Activated naive CD4-positive, alpha-beta T cell treated with anti-CD3 and anti-CD28 coated beads, Interleukin-2, amount 50 U/mL, for 24 hours (primary cell): ENCODE measurements around the gene DISP2.

Experiments used
- H3K27ac Mint-ChIP-seq: one replicate; pipeline ENCODE4 v1.8.0; 2021; ENCODE audit warnings: mild to moderate bottlenecking, mixed read lengths
- H3K27me3 Mint-ChIP-seq: one replicate; pipeline ENCODE4 v1.8.0; 2021; ENCODE audit warnings: mixed read lengths
- H3K36me3 Mint-ChIP-seq: one replicate; pipeline ENCODE4 v1.8.0; 2021; ENCODE audit warnings: mixed read lengths
- H3K4me1 Mint-ChIP-seq: one replicate; pipeline ENCODE4 v1.8.0; 2021; ENCODE audit warnings: mixed read lengths
- H3K4me3 Mint-ChIP-seq: one replicate; pipeline ENCODE4 v1.8.0; 2021; ENCODE audit warnings: mild to moderate bottlenecking, mixed read lengths
- H3K9me3 Mint-ChIP-seq: one replicate; pipeline ENCODE4 v1.8.0; 2021; ENCODE audit warnings: mixed read lengths

The DISP2 gene

GRCh38 chr15:40361640-40362039 lies 3.6 kb downstream of the DISP2 start:
- no peak overlapping the region for H3K27ac Mint-ChIP-seq

DNA sequence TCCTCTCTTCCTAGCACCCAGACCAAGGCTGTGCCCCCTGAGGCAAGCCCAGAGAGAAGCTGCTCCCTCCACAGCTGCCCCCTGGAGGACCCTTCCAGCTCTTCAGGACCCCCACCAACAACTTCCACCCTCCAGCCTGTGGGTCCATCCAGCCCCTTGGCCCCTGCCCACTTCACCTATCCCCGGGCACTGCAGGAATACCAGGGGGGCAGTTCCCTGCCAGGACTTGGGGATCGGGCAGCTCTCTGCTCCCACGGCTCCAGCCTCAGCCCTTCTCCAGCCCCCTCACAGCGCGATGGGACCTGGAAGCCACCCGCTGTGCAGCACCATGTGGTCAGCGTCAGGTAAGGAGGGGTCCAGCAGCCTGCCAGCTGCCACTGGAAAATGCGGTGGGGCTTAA lies 5.6 kb downstream of the DISP2 start:
- Mint-ChIP-seq H3K27me3 (no peaks in the 10 kb centered on the region), H3K36me3 (no peaks in the 10 kb centered on the region), H3K4me1 (peaks cover 31% of the 10 kb centered on the region), H3K9me3 (no peaks in the 10 kb centered on the region), H3K27ac (no peak overlapping the region), H3K4me3 (no peak overlapping the region)

More at GRCh38 chr15:40361640-40362039, 3.6 kb downstream of the DISP2 start:
- H3K36me3 Mint-ChIP-seq: no peaks in the 10 kb centered on the region
- no peak overlapping the region for H3K4me3 Mint-ChIP-seq
- H3K27me3 Mint-ChIP-seq: no peaks in the 10 kb centered on the region
- peaks cover 20% of the 10 kb centered on the region for H3K4me1 Mint-ChIP-seq
- no peaks in the 10 kb centered on the region for H3K9me3 Mint-ChIP-seq

- Mint-ChIP-seq H3K36me3 (no peaks in the 10 kb centered on the region), H3K4me3 (no peak overlapping the region), H3K27ac (no peak overlapping the region), H3K4me1 (peaks cover 29% of the 10 kb centered on the region), H3K9me3 (no peaks in the 10 kb centered on the region), H3K27me3 (no peaks in the 10 kb centered on the region)
These were observed 6.2 kb downstream of the DISP2 start for GRCh38 chr15:40364251-40364650.

DNA sequence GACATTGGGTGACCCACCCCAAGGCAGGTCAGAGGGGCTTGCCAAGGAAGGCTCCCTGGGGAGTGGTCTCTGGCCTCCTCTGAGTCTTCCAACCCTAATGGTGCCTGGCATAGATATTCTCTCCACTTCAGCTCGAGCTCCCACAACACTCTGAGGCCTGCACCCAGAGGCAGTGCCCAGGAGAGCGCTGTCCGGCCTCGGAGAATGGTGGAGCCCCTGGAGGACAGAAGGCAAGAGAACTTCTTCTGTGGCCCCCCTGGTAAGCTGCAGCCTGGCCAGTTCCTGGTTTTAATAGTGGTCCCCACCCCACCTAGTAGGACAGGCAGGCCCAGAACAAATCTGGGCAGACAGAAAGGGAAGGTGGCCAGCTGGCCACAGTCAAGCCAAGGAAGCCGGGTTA lies 7.0 kb downstream of the DISP2 start:
- Mint-ChIP-seq H3K4me3 (no peak overlapping the region), H3K27me3 (no peaks in the 10 kb centered on the region), H3K36me3 (no peaks in the 10 kb centered on the region), H3K27ac (no peak overlapping the region), H3K9me3 (no peaks in the 10 kb centered on the region), H3K4me1 (peaks cover 29% of the 10 kb centered on the region)

GRCh38 chr15:40365624-40366456 lies 7.8 kb downstream of the DISP2 start:
- Mint-ChIP-seq H3K9me3 (no peaks in the 10 kb centered on the region), H3K27ac (no peak overlapping the region), H3K27me3 (no peaks in the 10 kb centered on the region), H3K36me3 (no peaks in the 10 kb centered on the region), H3K4me1 (peaks cover 29% of the 10 kb centered on the region), H3K4me3 (no peak overlapping the region)

DNA sequence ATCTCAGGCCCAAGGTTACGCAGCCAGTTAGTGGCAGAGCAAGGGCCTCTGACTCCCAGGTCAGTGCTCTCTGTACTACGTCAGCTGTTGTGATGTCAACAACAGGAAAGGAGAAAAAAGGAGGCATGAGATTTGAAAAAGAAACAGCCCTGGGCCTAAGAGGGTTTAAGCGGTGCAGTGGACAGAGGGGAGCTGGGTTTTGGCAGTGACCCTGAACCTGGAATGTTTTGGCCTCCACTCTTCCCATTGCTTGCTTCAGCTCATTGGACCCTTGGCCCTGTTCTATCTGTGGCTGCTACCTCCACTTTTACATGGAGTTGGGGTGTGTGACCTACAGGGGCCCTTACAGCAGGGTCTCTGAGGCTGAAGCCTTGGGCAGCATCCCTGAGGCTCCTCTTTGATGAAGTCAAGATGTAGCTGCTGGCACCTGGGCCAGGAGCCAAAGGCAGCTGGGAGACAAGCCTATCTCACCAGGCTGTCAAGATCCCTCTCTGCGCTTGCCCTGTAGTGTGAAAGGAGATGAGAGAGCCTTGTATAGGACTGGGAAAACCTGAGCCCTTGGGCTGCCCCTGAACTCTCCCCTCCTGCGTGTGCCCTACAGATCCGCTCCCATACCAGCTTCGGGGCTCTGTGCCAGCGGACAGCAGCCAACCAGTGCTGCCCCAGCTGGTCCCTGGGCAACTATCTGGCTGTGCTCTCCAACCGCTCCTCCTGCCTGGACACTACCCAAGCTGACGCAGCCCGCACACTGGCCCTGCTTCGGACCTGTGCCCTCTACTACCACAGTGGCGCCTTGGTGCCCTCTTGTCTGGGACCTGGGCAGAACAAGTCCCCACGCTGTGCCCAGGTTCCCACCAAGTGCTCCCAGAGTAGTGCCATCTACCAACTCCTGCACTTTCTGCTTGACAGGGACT lies 8.7 kb downstream of the DISP2 start:
- H3K27ac Mint-ChIP-seq: no peak overlapping the region
- no peaks in the 10 kb centered on the region for H3K9me3 Mint-ChIP-seq
- peaks cover 29% of the 10 kb centered on the region for H3K4me1 Mint-ChIP-seq
- no peaks in the 10 kb centered on the region for H3K36me3 Mint-ChIP-seq
- peak overlapping the region; percentile 86 for H3K4me3 Mint-ChIP-seq
- H3K27me3 Mint-ChIP-seq: no peaks in the 10 kb centered on the region

- Mint-ChIP-seq H3K9me3 (no peaks in the 10 kb centered on the region), H3K27ac (no peak overlapping the region), H3K4me1 (peaks cover 29% of the 10 kb centered on the region), H3K4me3 (peak overlapping the region; percentile 86), H3K27me3 (no peaks in the 10 kb centered on the region), H3K36me3 (no peaks in the 10 kb centered on the region)
These were observed 9.3 kb downstream of the DISP2 start for GRCh38 chr15:40367371-40367685.

- Mint-ChIP-seq H3K4me3 (peak overlapping the region; percentile 86), H3K27me3 (no peaks in the 10 kb centered on the region), H3K27ac (peak overlapping the region; percentile 65), H3K9me3 (no peaks in the 10 kb centered on the region), H3K36me3 (no peaks in the 10 kb centered on the region), H3K4me1 (peaks cover 29% of the 10 kb centered on the region)
These were observed 9.9 kb downstream of the DISP2 start for GRCh38 chr15:40367686-40368611.

- H3K9me3 Mint-ChIP-seq: no peaks in the 10 kb centered on the region
These were observed 10.9 kb downstream of the DISP2 start for GRCh38 chr15:40368719-40369473.

GRCh38 chr15:40369474-40369869 lies 11.5 kb downstream of the DISP2 start:
- Mint-ChIP-seq H3K9me3 (no peaks in the 10 kb centered on the region), H3K27ac (no peak overlapping the region), H3K27me3 (no peaks in the 10 kb centered on the region), H3K36me3 (no peaks in the 10 kb centered on the region), H3K4me3 (peak overlapping the region; percentile 74), H3K4me1 (peaks cover 29% of the 10 kb centered on the region)

More at GRCh38 chr15:40368719-40369473, 10.9 kb downstream of the DISP2 start:
- Mint-ChIP-seq H3K4me1 (peaks cover 29% of the 10 kb centered on the region), H3K27me3 (no peaks in the 10 kb centered on the region), H3K36me3 (no peaks in the 10 kb centered on the region), H3K27ac (no peak overlapping the region), H3K4me3 (peak overlapping the region; percentile 74)

- no peak overlapping the region for H3K27ac Mint-ChIP-seq
- H3K27me3 Mint-ChIP-seq: no peaks in the 10 kb centered on the region
- H3K4me1 Mint-ChIP-seq: peaks cover 29% of the 10 kb centered on the region
- H3K36me3 Mint-ChIP-seq: no peaks in the 10 kb centered on the region
- H3K9me3 Mint-ChIP-seq: no peaks in the 10 kb centered on the region
- H3K4me3 Mint-ChIP-seq: no peak overlapping the region
These were observed 12.0 kb downstream of the DISP2 start for GRCh38 chr15:40369971-40370370.

- Mint-ChIP-seq H3K27ac (no peak overlapping the region), H3K27me3 (no peaks in the 10 kb centered on the region), H3K36me3 (no peaks in the 10 kb centered on the region), H3K4me1 (peaks cover 4% of the 10 kb centered on the region), H3K4me3 (no peak overlapping the region), H3K9me3 (no peaks in the 10 kb centered on the region)
These were observed 15.0 kb downstream of the DISP2 start for GRCh38 chr15:40372981-40373380.

DNA sequence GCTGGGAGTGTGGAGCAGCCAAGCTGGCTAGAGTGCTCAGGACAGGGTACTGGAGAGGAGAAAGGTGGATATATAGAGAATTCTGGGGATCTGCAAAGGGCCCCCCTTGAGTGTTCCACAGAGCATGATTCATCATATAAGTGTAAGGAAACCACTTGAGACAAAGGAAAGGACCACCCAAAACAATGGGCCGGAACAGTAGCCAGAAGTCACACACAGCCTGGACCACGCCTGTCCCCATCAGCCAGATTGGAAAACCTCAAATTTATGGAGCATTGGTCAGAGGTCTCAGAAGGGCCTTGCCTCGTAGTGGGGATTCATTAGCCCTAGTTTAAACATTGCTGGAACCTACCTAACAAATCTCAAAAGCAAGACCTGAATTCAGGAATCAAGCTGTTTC lies 19.6 kb downstream of the DISP2 start:
- Mint-ChIP-seq H3K36me3 (no peaks in the 10 kb centered on the region), H3K9me3 (no peaks in the 10 kb centered on the region), H3K27ac (no peak overlapping the region), H3K27me3 (no peaks in the 10 kb centered on the region), H3K4me3 (no peak overlapping the region), H3K4me1 (peaks cover 2% of the 10 kb centered on the region)

DNA sequence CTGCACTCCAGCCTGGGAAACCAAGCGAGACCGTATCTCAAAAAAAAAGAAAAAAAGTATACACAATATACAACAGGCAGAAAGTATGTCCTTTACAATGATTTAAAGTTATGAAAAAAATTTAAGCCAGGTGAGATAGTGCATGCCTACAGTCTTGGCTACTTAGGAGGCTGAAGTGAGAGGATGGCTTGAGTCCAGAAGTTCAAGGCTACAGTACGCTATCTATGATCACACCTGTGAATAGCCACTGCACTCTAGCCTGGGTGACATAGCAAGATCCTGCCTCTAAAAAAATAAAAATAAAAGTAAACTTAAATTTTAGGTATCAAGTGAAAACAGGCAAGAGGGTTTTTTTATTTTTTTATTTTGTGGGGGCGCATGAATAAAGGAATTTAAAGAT lies 21.4 kb downstream of the DISP2 start:
- H3K4me3 Mint-ChIP-seq: no peak overlapping the region
- peaks cover 2% of the 10 kb centered on the region for H3K36me3 Mint-ChIP-seq
- H3K4me1 Mint-ChIP-seq: peaks cover 13% of the 10 kb centered on the region
- no peaks in the 10 kb centered on the region for H3K27me3 Mint-ChIP-seq
- H3K27ac Mint-ChIP-seq: no peak overlapping the region
- H3K9me3 Mint-ChIP-seq: no peaks in the 10 kb centered on the region

- peaks cover 2% of the 10 kb centered on the region for H3K36me3 Mint-ChIP-seq
- no peaks in the 10 kb centered on the region for H3K27me3 Mint-ChIP-seq
- no peaks in the 10 kb centered on the region for H3K9me3 Mint-ChIP-seq
- H3K27ac Mint-ChIP-seq: no peak overlapping the region
- no peak overlapping the region for H3K4me3 Mint-ChIP-seq
- H3K4me1 Mint-ChIP-seq: peaks cover 18% of the 10 kb centered on the region
These were observed 21.8 kb downstream of the DISP2 start for GRCh38 chr15:40379853-40380252.
